HEK293 (cell line): ENCODE results near the gene B4GALT5.

Experiments used
- CTCF ChIA-PET: fragments of 350-600 bp; formaldehyde crosslinking; extraction: SDS; loops from one replicate; lab custom pipeline; 2021; ENCODE audit warnings: antibody characterized with exemption; lab: Yijun Ruan, JAX
- POLR2A ChIA-PET: fragments of 300-600 bp; formaldehyde crosslinking; extraction: SDS; loops from one replicate; lab custom pipeline; 2020; ENCODE audit warnings: antibody characterized with exemption, inconsistent platforms; lab: Yijun Ruan, JAX
- H3K27ac ChIP-seq: fragments of 200-500 bp; sonication (Bioruptor generic); 2 replicates; pipeline ENCODE4 v1.5.1; 2014; ENCODE audit warnings: low read depth, low read length, control low read depth, inconsistent platforms; ENCODE audit errors: extremely low read depth
- H3K36me3 ChIP-seq, 2 experiments: fragments of 200-500 bp in 1 of 2; sonication (Bioruptor generic) in 1 of 2; 1 replicate in 1 of 2; 2 replicates in 1 of 2; pipeline ENCODE4 v1.5.1; 2014 to 2017; ENCODE audit warnings: inconsistent platforms in 2 of 2, low read length in 2 of 2; ENCODE audit not compliant: control insufficient read depth in 2 of 2, insufficient read depth in 1 of 2
- H3K4me1 ChIP-seq: fragments of 200-500 bp; sonication (Bioruptor generic); 2 replicates; pipeline ENCODE4 v1.5.1; 2014; ENCODE audit warnings: mild to moderate bottlenecking, low read length, inconsistent platforms; ENCODE audit not compliant: control insufficient read depth, insufficient read depth
- H3K4me3 ChIP-seq: 2 replicates; pipeline ENCODE4 v1.5.1; 2011; ENCODE audit warnings: low read depth, mild to moderate bottlenecking, control low read depth, low read length, moderate library complexity
- H3K9me3 ChIP-seq: fragments of 200-500 bp; sonication (Bioruptor generic); 2 replicates; pipeline ENCODE4 v1.5.1; 2014; ENCODE audit warnings: low read depth, low read length, inconsistent platforms; ENCODE audit not compliant: control insufficient read depth, insufficient read depth
- ELK4 ChIP-seq: IDR thresholded peaks from 2 replicates; pipeline ENCODE4 v1.6.1; 2011; ENCODE audit warnings: mild to moderate bottlenecking, low read depth, low read length, borderline replicate concordance
- GFI1B ChIP-seq: fragments of 450-650 bp; formaldehyde crosslinking; IDR thresholded peaks from 2 replicates; pipeline ENCODE4 v1.5.1; 2016; ENCODE audit warnings: missing biosample characterization, missing genetic modification characterization
- HIC1 ChIP-seq: fragments of 450-650 bp; formaldehyde crosslinking; IDR thresholded peaks from 2 replicates; pipeline ENCODE4 v1.5.1; 2016; ENCODE audit warnings: missing biosample characterization, missing genetic modification characterization
- KLF10 ChIP-seq: fragments of 450-650 bp; IDR thresholded peaks from 2 replicates; pipeline ENCODE4 v1.5.1; 2018; ENCODE audit warnings: missing biosample characterization, mild to moderate bottlenecking, missing genetic modification characterization
- KLF8 ChIP-seq: fragments of 450-650 bp; formaldehyde crosslinking; IDR thresholded peaks from 2 replicates; pipeline ENCODE4 v1.5.1; 2016; ENCODE audit warnings: missing biosample characterization, missing genetic modification characterization
- PRDM4 ChIP-seq: fragments of 450-650 bp; formaldehyde crosslinking; IDR thresholded peaks from 2 replicates; pipeline ENCODE4 v1.5.1; 2017; ENCODE audit warnings: missing biosample characterization, missing genetic modification characterization
- SETDB1 ChIP-seq: IDR thresholded peaks from one replicate; pipeline ENCODE4 v1.6.1; 2017; ENCODE audit warnings: mild to moderate bottlenecking, low read length, moderate library complexity, mixed read lengths; ENCODE audit not compliant: insufficient read length
- SP2 ChIP-seq: fragments of 450-650 bp; formaldehyde crosslinking; IDR thresholded peaks from 2 replicates; pipeline ENCODE4 v1.5.1; 2016; ENCODE audit warnings: missing biosample characterization, missing genetic modification characterization
- ZBTB1 ChIP-seq: fragments of 450-650 bp; formaldehyde crosslinking; IDR thresholded peaks from 2 replicates; pipeline ENCODE4 v1.5.1; 2016; ENCODE audit warnings: missing biosample characterization, missing genetic modification characterization
- ZBTB17 ChIP-seq: fragments of 450-650 bp; formaldehyde crosslinking; IDR thresholded peaks from 2 replicates; pipeline ENCODE4 v1.5.1; 2016; ENCODE audit warnings: missing biosample characterization, missing genetic modification characterization
- ZBTB7A ChIP-seq: fragments of 450-650 bp; formaldehyde crosslinking; IDR thresholded peaks from 2 replicates; pipeline ENCODE4 v1.5.1; 2016; ENCODE audit warnings: low read depth, missing biosample characterization, missing genetic modification characterization
- ZNF280D ChIP-seq: fragments of 450-650 bp; formaldehyde crosslinking; IDR thresholded peaks from 2 replicates; pipeline ENCODE4 v1.5.1; 2016; ENCODE audit warnings: missing biosample characterization, missing genetic modification characterization
- ZNF473 ChIP-seq: fragments of 450-650 bp; formaldehyde crosslinking; IDR thresholded peaks from 2 replicates; pipeline ENCODE4 v1.5.1; 2017; ENCODE audit warnings: missing biosample characterization, missing genetic modification characterization
- ZNF600 ChIP-seq: fragments of 450-650 bp; formaldehyde crosslinking; IDR thresholded peaks from 2 replicates; pipeline ENCODE4 v1.5.1; 2016; ENCODE audit warnings: missing biosample characterization, missing genetic modification characterization
- ZNF629 ChIP-seq: fragments of 450-650 bp; formaldehyde crosslinking; IDR thresholded peaks from 2 replicates; pipeline ENCODE4 v1.5.1; 2017; ENCODE audit warnings: missing biosample characterization, missing genetic modification characterization
- ZNF660 ChIP-seq: fragments of 450-650 bp; IDR thresholded peaks from 2 replicates; pipeline ENCODE4 v1.5.1; 2018; ENCODE audit warnings: missing biosample characterization, mild to moderate bottlenecking, missing genetic modification characterization
- ZNF768 ChIP-seq: fragments of 450-650 bp; formaldehyde crosslinking; IDR thresholded peaks from 2 replicates; pipeline ENCODE4 v1.5.1; 2018; ENCODE audit warnings: missing biosample characterization, mild to moderate bottlenecking, missing genetic modification characterization
- ZNF843 ChIP-seq: fragments of 450-650 bp; formaldehyde crosslinking; IDR thresholded peaks from 2 replicates; pipeline ENCODE4 v1.5.1; 2016; ENCODE audit warnings: missing biosample characterization, missing genetic modification characterization
- TF ChIP-seq, protein P1 (sequence below): fragments of 450-650 bp; formaldehyde crosslinking; IDR thresholded peaks from 2 replicates; pipeline ENCODE4 v1.5.1; 2016; ENCODE audit warnings: missing biosample characterization, missing genetic modification characterization
- TF ChIP-seq, protein P2 (sequence below): fragments of 450-650 bp; formaldehyde crosslinking; IDR thresholded peaks from 2 replicates; pipeline ENCODE4 v1.5.1; 2016; ENCODE audit warnings: missing biosample characterization, missing genetic modification characterization

The B4GALT5 gene

GRCh38 chr20:49668181-49668877, 45.3 kb downstream of the B4GALT5 start (continued):
- TF ChIP-seq, protein P1, sequence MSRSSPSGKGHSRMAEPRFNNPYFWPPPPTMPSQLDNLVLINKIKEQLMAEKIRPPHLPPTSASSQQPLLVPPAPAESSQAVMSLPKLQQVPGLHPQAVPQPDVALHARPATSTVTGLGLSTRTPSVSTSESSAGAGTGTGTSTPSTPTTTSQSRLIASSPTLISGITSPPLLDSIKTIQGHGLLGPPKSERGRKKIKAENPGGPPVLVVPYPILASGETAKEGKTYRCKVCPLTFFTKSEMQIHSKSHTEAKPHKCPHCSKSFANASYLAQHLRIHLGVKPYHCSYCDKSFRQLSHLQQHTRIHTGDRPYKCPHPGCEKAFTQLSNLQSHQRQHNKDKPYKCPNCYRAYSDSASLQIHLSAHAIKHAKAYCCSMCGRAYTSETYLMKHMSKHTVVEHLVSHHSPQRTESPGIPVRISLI (tag by site-specific recombination), result no peak
- TF ChIP-seq SP2 (tag by site-specific recombination), result peak; percentile 66
- TF ChIP-seq ZNF629 (tag by site-specific recombination), result peak; percentile 65; the same call in 1 of the 2 replicates
- TF ChIP-seq, protein P2, sequence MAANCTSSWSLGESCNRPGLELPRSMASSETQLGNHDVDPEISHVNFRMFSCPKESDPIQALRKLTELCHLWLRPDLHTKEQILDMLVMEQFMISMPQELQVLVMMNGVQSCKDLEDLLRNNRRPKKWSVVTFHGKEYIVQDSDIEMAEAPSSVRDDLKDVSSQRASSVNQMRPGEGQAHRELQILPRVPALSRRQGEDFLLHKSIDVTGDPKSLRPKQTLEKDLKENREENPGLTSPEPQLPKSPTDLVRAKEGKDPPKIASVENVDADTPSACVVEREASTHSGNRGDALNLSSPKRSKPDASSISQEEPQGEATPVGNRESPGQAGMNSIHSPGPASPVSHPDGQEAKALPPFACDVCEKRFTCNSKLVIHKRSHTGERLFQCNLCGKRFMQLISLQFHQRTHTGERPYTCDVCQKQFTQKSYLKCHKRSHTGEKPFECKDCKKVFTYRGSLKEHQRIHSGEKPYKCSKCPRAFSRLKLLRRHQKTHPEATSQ, result no peak
- no peak for TF ChIP-seq HIC1 (tag by site-specific recombination)
- TF ChIP-seq ZNF768 (tag by site-specific recombination), result no peak
- TF ChIP-seq KLF8 (tag by site-specific recombination), result no peak

- CTCF ChIA-PET, result interaction anchor here (0.7 kb wide), 1 partner anchor 169 kb away, joined by 5 read pairs; no protein-coding TSS in a partner anchor
- POLR2A ChIA-PET, result no interaction called here
- Histone ChIP-seq H3K9me3 (no peaks in the 10 kb centered on the region), H3K27ac (no peak overlapping the region), H3K4me3 (no peak overlapping the region), H3K4me1 (peaks cover 4% of the 10 kb centered on the region), H3K36me3 (no peaks in the 10 kb centered on the region)
- 0 out of 2 replicates have a peak, but pooled peaks have one; percentile 27 for TF ChIP-seq GFI1B (tag by site-specific recombination)
- no peak for TF ChIP-seq KLF10 (tag by site-specific recombination)
- 0 out of 2 replicates have a peak, but pooled peaks have one; percentile 13 for TF ChIP-seq ZBTB17 (tag by site-specific recombination)
- no peak for TF ChIP-seq ZBTB7A (tag by site-specific recombination)
- TF ChIP-seq ZNF600, result 0 out of 2 replicates have a peak, but pooled peaks have one; percentile 19
These were observed 46.8 kb downstream of the B4GALT5 start for GRCh38 chr20:49666911-49667310.

DNA sequence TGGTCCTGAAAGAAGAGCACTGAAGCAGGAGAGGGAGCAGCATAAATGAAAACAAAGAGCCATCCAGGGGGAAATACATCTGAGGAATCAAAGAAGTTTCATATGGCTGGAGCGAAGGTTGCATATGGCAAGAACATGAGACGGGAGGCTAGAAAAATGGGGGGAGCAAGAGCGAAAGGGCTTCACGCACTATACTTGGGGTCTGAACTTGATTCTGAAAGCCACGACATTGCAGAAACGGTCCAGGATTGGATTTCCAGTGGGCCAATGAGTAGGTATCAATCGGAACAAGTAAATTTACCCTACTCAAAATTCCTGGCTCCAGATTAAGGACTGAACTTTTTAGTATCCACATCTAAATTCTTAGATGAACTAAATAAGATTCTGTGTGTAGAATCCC, 47.9 kb downstream of the B4GALT5 start:
- H3K9me3 ChIP-seq, result no peaks in the 10 kb centered on the region
- POLR2A ChIA-PET, result no interaction called here
- H3K4me1 ChIP-seq, result peaks cover 11% of the 10 kb centered on the region
- CTCF ChIA-PET, result no interaction called here
- H3K36me3 ChIP-seq, result no peaks in the 10 kb centered on the region
- H3K27ac ChIP-seq, result no peak overlapping the region
- H3K4me3 ChIP-seq, result no peak overlapping the region
- no peak for TF ChIP-seq ZNF280D
- TF ChIP-seq ZNF473 (tag by site-specific recombination), result no peak
- TF ChIP-seq ZNF843 (tag by site-specific recombination), result no peak
- no peak for TF ChIP-seq SETDB1
- TF ChIP-seq PRDM4, result no peak
- no peak for TF ChIP-seq ZNF629 (tag by site-specific recombination)
- TF ChIP-seq ZNF660 (tag by site-specific recombination), result no peak
- TF ChIP-seq ZBTB1 (tag by site-specific recombination), result no peak
- TF ChIP-seq ELK4, result no peak
- TF ChIP-seq SP2 (tag by site-specific recombination), result no peak
